ENCODE measurements around the gene TTC14.
"Not testable (repeated sequence)": the region's sequence is repeated elsewhere in the genome, so short reads cannot be mapped to it uniquely, and the experiment has no call there.

The TTC14 gene

GRCh38 chr3:180612364-180612763 lies 10.4 kb downstream of the TTC14 start:
- no peak overlapping the region for H3K4me3 ChIP-seq (replicated peaks; ENCODE audit: low read depth, low read length)
- no peak for DNase-seq (ENCODE audit: extremely low read depth, low read depth)
- no peak for TF ChIP-seq CTCF (IDR thresholded peaks at IDR 0.05; ENCODE audit: low read depth, low read length, missing control alignments)

- no peak for DNase-seq (ENCODE audit: extremely low read depth, low read depth)
- no peak overlapping the region for H3K4me3 ChIP-seq (replicated peaks; ENCODE audit: low read depth, low read length)
- TF ChIP-seq CTCF (IDR thresholded peaks at IDR 0.05; ENCODE audit: low read depth, low read length, missing control alignments) = no peak
These were observed 14.0 kb downstream of the TTC14 start for GRCh38 chr3:180615954-180616353.

GRCh38 chr3:180617049-180617448 lies 15.1 kb downstream of the TTC14 start:
- TF ChIP-seq CTCF (IDR thresholded peaks at IDR 0.05; ENCODE audit: low read depth, low read length, missing control alignments) = no peak
- DNase-seq (ENCODE audit: extremely low read depth, low read depth) = no peak
- H3K4me3 ChIP-seq (replicated peaks; ENCODE audit: low read depth, low read length) = no peak overlapping the region

GRCh38 chr3:180618563-180618962 lies 16.6 kb downstream of the TTC14 start:
- DNase-seq (ENCODE audit: extremely low read depth, low read depth); H3K4me3 ChIP-seq (replicated peaks; ENCODE audit: low read depth, low read length): not testable (repeated sequence)

GRCh38 chr3:180619723-180620122 lies 17.8 kb downstream of the TTC14 start:
- H3K4me3 ChIP-seq (replicated peaks; ENCODE audit: low read depth, low read length) = no peak overlapping the region
- TF ChIP-seq CTCF (IDR thresholded peaks at IDR 0.05; ENCODE audit: low read depth, low read length, missing control alignments) = no peak
- DNase-seq (ENCODE audit: extremely low read depth, low read depth) = no peak

- H3K4me3 ChIP-seq (replicated peaks; ENCODE audit: low read depth, low read length) = no peak overlapping the region
- DNase-seq (ENCODE audit: extremely low read depth, low read depth) = no peak
- no peak for TF ChIP-seq CTCF (IDR thresholded peaks at IDR 0.05; ENCODE audit: low read depth, low read length, missing control alignments)
These were observed 22.8 kb downstream of the TTC14 start for GRCh38 chr3:180624714-180625113.

GRCh38 chr3:180626844-180627243 lies 24.9 kb downstream of the TTC14 start:
- no peak for TF ChIP-seq CTCF (IDR thresholded peaks at IDR 0.05; ENCODE audit: low read depth, low read length, missing control alignments)
- DNase-seq (ENCODE audit: extremely low read depth, low read depth) = no peak
- no peak overlapping the region for H3K4me3 ChIP-seq (replicated peaks; ENCODE audit: low read depth, low read length)

All from HFF-Myc (cell line).